ENCODE results near the gene VWA8.

DNA sequence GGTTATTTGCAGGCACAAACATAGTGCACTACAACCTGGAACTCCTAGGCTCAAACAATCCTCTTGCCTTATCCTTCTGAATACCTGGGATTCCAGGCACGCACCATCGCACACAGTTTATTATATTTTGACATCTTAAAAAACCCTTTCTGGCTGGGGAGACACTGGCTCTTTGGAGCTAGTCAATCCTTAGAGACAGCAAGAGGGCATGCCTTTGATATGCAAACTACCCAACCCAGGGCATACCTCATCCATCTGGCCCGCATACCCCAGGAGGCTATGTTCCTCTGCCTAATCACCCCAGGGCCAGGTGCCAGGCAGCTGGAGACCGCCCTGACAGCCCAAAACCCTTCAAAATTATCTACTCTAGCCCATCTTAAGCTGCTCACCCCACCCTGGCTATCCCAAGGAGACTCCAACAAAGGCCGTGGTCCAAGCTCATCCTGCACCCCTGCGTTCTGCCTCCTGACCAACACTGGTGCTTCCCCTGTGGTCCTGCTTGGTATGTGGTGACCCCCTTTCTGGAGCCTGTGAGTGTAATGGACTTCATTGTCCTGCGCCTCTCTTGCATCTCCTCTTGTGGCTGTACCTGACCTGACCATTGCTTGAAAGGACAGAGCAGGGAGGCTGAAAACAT is 417.1 kb downstream of the VWA8 start:
- TF ChIP-seq GABPA (IDR thresholded peaks at IDR 0.05; ENCODE audit: low read depth) (no peak), SIN3A (IDR thresholded peaks at IDR 0.05; ENCODE audit: borderline replicate concordance, low read depth, low read length) (no peak), EP300 (IDR thresholded peaks at IDR 0.05; ENCODE audit: borderline replicate concordance in 1 of 2, low read depth in 1 of 2, low read length in 1 of 2) (no peak), NRF1 (IDR thresholded peaks at IDR 0.05; ENCODE audit: low read depth, low read length) (no peak), EZH2phosphoT487 (IDR thresholded peaks at IDR 0.05; ENCODE audit: borderline replicate concordance, low read depth) (no peak), POLR2AphosphoS5 (IDR thresholded peaks at IDR 0.05; ENCODE audit: low read depth, low read length) (no peak)
- TF ChIP-seq, protein P1, sequence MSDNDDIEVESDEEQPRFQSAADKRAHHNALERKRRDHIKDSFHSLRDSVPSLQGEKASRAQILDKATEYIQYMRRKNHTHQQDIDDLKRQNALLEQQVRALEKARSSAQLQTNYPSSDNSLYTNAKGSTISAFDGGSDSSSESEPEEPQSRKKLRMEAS (IDR thresholded peaks at IDR 0.05; ENCODE audit: low read depth), result no peak
- TF ChIP-seq, protein P2, sequence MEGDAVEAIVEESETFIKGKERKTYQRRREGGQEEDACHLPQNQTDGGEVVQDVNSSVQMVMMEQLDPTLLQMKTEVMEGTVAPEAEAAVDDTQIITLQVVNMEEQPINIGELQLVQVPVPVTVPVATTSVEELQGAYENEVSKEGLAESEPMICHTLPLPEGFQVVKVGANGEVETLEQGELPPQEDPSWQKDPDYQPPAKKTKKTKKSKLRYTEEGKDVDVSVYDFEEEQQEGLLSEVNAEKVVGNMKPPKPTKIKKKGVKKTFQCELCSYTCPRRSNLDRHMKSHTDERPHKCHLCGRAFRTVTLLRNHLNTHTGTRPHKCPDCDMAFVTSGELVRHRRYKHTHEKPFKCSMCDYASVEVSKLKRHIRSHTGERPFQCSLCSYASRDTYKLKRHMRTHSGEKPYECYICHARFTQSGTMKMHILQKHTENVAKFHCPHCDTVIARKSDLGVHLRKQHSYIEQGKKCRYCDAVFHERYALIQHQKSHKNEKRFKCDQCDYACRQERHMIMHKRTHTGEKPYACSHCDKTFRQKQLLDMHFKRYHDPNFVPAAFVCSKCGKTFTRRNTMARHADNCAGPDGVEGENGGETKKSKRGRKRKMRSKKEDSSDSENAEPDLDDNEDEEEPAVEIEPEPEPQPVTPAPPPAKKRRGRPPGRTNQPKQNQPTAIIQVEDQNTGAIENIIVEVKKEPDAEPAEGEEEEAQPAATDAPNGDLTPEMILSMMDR (IDR thresholded peaks at IDR 0.05), result no peak
